SU-DHL-6 (cell line): ENCODE data around the gene KIF5C.

Experiments
- EZH2phosphoT487 ChIP-seq: fragments of 200-600 bp; sonication (generic), shearing (Covaris generic); conservative IDR thresholded peaks from 2 replicates; pipeline ENCODE4 v1.6.1; 2018; ENCODE audit warnings: mild to moderate bottlenecking, antibody characterized with exemption, low read length, moderate library complexity, mixed read lengths
- TF ChIP-seq, protein P1 (sequence below): fragments of 200-600 bp; sonication (generic); IDR thresholded peaks from one replicate; pipeline ENCODE4 v1.5.1; 2017; ENCODE audit warnings: antibody characterized with exemption, mild to moderate bottlenecking, low read length, moderate library complexity; ENCODE audit not compliant: insufficient read depth, poor library complexity, severe bottlenecking

DNA sequence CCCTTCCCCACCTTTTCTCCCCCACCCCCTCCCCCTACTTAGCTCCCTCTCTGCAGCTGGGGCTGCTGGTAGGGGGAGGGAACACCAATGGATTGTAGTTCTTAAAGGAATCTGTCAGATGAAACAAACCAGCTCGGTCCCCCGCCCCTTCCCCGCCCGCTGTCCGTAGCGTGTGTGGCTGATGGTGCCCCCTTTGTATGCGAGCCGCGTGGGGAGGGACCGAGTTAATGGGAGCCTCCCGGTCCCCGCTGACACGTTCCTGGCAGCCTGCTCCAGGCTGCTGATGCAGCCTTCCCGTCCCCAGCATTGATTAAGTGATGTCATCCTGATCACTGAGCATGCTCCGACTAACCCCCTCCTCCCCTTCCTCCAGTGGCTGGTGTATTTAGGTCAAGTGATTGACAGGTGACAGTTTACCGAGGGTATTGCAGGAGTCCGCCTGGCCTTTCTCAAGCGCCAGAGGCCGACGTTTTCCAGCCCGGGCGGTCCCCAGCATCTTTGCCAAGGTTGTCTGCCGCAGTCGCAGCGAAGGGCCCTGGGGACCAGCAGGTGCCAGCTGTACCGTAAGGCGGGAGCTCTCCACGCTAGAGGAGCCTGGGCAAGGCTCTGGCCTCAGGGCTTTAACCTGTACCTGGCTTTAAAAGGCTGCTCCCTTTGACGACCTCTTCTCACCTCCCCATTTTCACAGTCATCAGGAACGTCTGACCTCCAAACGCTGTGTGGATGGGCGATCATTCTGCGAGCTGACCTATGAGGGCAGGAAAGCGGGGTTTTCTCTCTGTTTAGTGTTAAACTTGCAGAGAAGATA is 1.8 kb downstream of the KIF5C start:
- TF ChIP-seq, protein P1, sequence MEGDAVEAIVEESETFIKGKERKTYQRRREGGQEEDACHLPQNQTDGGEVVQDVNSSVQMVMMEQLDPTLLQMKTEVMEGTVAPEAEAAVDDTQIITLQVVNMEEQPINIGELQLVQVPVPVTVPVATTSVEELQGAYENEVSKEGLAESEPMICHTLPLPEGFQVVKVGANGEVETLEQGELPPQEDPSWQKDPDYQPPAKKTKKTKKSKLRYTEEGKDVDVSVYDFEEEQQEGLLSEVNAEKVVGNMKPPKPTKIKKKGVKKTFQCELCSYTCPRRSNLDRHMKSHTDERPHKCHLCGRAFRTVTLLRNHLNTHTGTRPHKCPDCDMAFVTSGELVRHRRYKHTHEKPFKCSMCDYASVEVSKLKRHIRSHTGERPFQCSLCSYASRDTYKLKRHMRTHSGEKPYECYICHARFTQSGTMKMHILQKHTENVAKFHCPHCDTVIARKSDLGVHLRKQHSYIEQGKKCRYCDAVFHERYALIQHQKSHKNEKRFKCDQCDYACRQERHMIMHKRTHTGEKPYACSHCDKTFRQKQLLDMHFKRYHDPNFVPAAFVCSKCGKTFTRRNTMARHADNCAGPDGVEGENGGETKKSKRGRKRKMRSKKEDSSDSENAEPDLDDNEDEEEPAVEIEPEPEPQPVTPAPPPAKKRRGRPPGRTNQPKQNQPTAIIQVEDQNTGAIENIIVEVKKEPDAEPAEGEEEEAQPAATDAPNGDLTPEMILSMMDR, result no peak
- no peak for TF ChIP-seq EZH2phosphoT487
